ENCODE data around the gene EIF3B.
"Not testable (repeated sequence)": the region's sequence is repeated elsewhere in the genome, so short reads cannot be mapped to it uniquely, and the experiment has no call there.

Gene EIF3B

DNA sequence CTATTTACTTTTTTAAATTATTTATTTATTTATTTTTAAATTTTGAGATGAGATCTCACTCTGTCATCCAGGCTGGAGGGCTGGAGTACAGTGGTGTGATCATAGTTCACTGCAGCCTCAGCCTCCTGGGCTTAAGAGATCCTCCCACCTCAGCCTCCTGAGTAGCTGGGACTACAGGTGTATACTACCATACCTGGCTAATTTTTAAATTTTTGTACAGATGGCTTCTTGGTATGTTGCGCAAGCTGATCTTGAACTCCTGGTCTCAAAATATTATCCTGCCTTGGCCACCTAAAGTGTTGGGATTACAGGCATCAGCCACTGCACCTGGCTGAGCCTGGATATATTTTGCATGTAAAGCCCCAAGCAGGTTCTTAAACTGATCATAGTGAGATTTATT is 56.4 kb downstream of the EIF3B start:
- Histone ChIP-seq H3K9me3 (ENCODE audit: control insufficient read depth in 5 of 5, low read length in 5 of 5) (no peaks in the 10 kb centered on the region), H3K4me3 (ENCODE audit: low read depth in 1 of 5, low read length in 5 of 5) (no peak overlapping the region), H3K27ac (ENCODE audit: low read depth, low read length) (no peak overlapping the region), H3K27me3 (ENCODE audit: control insufficient read depth in 5 of 5, insufficient read depth in 4 of 5, low read length in 5 of 5) (no peaks in the 10 kb centered on the region), H3K9ac (ENCODE audit: low read length in 5 of 5) (no peak overlapping the region), H3K36me3 (ENCODE audit: control insufficient read depth in 5 of 5, insufficient read depth in 5 of 5, low read length in 5 of 5) (no peaks in the 10 kb centered on the region), H3K4me1 (ENCODE audit: control insufficient read depth in 5 of 5, insufficient read depth in 5 of 5, low read length in 5 of 5) (peaks cover 0 to 56% (median 46%) of the 10 kb centered on the region in 5 donors)

DNA sequence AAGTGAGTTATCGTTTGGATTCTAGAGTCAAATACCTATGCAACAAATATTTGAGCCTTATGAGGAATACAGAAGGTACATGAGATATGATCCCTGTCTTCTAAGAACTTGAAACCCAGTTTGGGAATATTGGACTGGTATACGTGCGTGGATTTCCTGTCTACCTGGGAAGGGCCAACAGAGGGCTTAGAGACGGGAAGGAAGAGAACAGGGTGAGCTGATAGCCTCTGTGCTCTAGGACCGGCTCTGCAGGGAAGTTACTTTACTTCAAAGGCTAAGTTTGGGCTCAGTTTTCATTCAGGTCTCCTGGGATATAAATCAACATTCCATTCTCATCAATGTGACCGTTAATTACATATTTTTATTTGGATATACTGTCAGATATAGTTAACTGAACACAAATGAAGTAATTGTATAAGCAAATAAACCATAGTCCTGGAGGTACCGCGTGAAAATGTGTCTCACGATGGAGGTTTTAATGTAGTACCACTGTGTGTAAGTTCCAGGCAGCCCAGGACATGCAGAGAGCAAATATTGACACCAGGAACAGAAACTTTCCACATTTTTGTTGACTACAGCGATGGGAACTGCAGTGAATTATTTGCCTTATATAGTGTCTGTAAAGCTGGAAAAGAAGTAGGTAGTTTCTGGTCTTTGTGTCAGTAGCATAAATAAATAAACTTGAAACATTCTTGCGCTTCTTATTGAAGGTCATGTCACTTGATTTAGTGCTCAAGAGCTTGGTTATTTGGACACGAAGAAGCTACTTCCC is 57.4 kb downstream of the EIF3B start:
- Histone ChIP-seq H3K9ac (ENCODE audit: low read length in 5 of 5) (peak overlapping the region in 1 of 5 donors; percentile 26), H3K4me1 (ENCODE audit: control insufficient read depth in 5 of 5, insufficient read depth in 5 of 5, low read length in 5 of 5) (peaks cover 0 to 50% (median 42%) of the 10 kb centered on the region in 5 donors), H3K9me3 (ENCODE audit: control insufficient read depth in 5 of 5, low read length in 5 of 5) (no peaks in the 10 kb centered on the region)

DNA sequence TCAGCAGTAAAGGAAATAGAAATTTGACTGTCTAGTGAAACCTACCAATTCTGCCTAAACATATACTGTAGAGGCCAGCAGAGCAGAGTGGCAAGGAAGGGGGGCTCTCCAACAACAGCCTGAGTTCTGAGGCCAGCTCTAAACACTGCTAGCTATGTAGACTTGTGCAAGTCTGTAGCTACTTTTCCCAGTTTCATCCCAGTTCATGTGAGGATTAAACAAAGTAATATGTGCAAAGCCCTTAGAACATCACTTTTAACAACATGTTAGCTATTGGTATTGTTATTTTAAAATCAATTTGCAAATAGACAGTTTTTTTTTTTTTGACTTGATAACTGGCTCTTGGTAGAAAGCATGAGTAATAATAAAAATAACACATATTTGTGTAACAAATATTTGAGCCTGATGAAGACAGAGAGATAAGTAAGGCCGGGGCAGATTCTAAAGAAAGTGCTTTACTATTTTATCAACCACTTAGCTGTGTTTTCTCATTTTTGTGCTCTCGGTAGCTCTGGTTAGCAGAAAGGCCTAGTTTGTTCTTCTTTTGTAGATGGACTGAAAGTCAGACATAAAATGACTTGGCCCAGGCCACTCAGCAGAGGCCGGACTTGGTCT is 58.1 kb downstream of the EIF3B start:
- Histone ChIP-seq H3K4me3 (ENCODE audit: low read depth in 1 of 5, low read length in 5 of 5) (no peak overlapping the region), H3K9ac (ENCODE audit: low read length in 5 of 5) (no peak overlapping the region), H3K27me3 (ENCODE audit: control insufficient read depth in 5 of 5, insufficient read depth in 4 of 5, low read length in 5 of 5) (no peaks in the 10 kb centered on the region), H3K9me3 (ENCODE audit: control insufficient read depth in 5 of 5, low read length in 5 of 5) (no peaks in the 10 kb centered on the region), H3K36me3 (ENCODE audit: control insufficient read depth in 5 of 5, insufficient read depth in 5 of 5, low read length in 5 of 5) (no peaks in the 10 kb centered on the region), H3K27ac (ENCODE audit: low read depth, low read length) (no peak overlapping the region), H3K4me1 (ENCODE audit: control insufficient read depth in 5 of 5, insufficient read depth in 5 of 5, low read length in 5 of 5) (peaks cover 0 to 49% (median 42%) of the 10 kb centered on the region in 5 donors)

More for the DNA sequence above, 57.4 kb downstream of the EIF3B start:
- H3K27ac ChIP-seq (ENCODE audit: low read depth, low read length), result no peak overlapping the region
- no peaks in the 10 kb centered on the region for H3K36me3 ChIP-seq (ENCODE audit: control insufficient read depth in 5 of 5, insufficient read depth in 5 of 5, low read length in 5 of 5)
- no peak overlapping the region for H3K4me3 ChIP-seq (ENCODE audit: low read depth in 1 of 5, low read length in 5 of 5)
- H3K27me3 ChIP-seq (ENCODE audit: control insufficient read depth in 5 of 5, insufficient read depth in 4 of 5, low read length in 5 of 5), result no peaks in the 10 kb centered on the region

DNA sequence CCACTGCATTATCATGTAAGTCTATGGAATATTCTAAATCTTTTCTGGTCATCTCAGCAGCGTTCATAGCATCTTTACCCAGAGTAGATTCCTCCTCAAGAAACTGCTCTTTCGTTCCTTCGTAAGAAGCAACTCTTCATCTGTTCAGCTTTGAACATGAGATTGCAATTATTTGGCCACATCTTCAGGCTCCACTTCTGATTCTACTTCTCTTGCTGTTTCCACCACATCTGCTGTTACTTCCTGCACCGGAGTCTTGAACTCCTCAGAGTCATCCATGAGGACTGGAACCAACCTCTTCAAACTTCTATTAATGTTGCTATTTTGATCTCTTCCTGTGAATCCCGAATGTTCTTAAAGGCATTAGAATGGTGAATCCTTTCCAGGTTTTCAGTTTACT is 61.4 kb downstream of the EIF3B start:
- Histone ChIP-seq H3K9ac (ENCODE audit: low read length in 5 of 5) (no peak overlapping the region), H3K9me3 (ENCODE audit: control insufficient read depth in 5 of 5, low read length in 5 of 5) (no peaks in the 10 kb centered on the region), H3K27ac (ENCODE audit: low read depth, low read length) (no peak overlapping the region), H3K27me3 (ENCODE audit: control insufficient read depth in 5 of 5, insufficient read depth in 4 of 5, low read length in 5 of 5) (no peaks in the 10 kb centered on the region), H3K4me1 (ENCODE audit: control insufficient read depth in 5 of 5, insufficient read depth in 5 of 5, low read length in 5 of 5) (peaks cover 0 to 37% (median 26%) of the 10 kb centered on the region in 5 donors), H3K36me3 (ENCODE audit: control insufficient read depth in 5 of 5, insufficient read depth in 5 of 5, low read length in 5 of 5) (no peaks in the 10 kb centered on the region), H3K4me3 (ENCODE audit: low read depth in 1 of 5, low read length in 5 of 5) (no peak overlapping the region)

DNA sequence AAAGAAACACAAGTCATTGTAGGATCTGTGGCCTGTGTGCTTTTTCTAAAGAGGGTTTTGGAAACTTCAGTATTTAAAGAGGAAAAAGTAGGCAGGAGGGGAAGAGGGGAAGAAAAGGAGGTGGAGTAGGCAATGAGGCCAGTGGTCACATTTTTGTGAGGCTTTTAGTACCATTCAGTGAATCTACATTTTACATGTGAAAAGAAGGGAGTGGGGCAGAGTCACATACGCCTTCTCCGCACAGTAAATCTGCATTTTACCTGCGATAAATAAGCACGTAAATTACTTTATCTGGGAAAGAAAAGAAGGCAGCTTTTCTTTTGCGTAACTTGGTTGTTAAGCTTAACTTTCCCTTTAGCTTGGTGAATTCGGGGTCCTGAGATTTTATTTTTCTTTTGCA is 62.0 kb downstream of the EIF3B start:
- H3K27ac ChIP-seq (ENCODE audit: low read depth, low read length), result no peak overlapping the region
- H3K4me1 ChIP-seq (ENCODE audit: control insufficient read depth in 5 of 5, insufficient read depth in 5 of 5, low read length in 5 of 5), result peaks cover 0 to 34% (median 24%) of the 10 kb centered on the region in 5 donors
- no peak overlapping the region for H3K4me3 ChIP-seq (ENCODE audit: low read depth in 1 of 5, low read length in 5 of 5)
- no peaks in the 10 kb centered on the region for H3K27me3 ChIP-seq (ENCODE audit: control insufficient read depth in 5 of 5, insufficient read depth in 4 of 5, low read length in 5 of 5)
- H3K9ac ChIP-seq (ENCODE audit: low read length in 5 of 5), result no peak overlapping the region
- no peaks in the 10 kb centered on the region for H3K9me3 ChIP-seq (ENCODE audit: control insufficient read depth in 5 of 5, low read length in 5 of 5)
- H3K36me3 ChIP-seq (ENCODE audit: control insufficient read depth in 5 of 5, insufficient read depth in 5 of 5, low read length in 5 of 5), result no peaks in the 10 kb centered on the region

DNA sequence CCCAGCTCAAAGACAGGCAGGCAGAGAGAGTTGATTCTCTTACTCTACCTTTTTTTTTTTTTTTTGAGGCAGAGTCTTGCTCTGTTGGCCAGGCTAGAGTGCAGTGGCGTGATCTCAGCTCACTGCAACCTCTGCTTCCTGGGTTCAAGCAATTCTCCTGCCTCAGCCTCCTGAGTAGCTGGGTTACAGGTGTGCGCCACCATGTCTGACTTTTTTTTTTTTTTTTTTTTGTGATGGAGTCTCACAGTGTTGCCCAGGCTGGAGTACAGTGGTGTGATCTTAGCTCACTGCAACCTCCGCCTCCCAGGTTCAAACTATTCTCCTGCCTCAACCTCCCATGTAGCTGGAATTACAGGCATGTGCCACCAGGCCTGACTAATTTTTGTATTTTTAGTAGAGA is 62.6 kb downstream of the EIF3B start:
- H3K27me3 ChIP-seq (ENCODE audit: control insufficient read depth in 5 of 5, insufficient read depth in 4 of 5, low read length in 5 of 5); H3K9me3 ChIP-seq (ENCODE audit: control insufficient read depth in 5 of 5, low read length in 5 of 5); H3K9ac ChIP-seq (ENCODE audit: low read length in 5 of 5); H3K36me3 ChIP-seq (ENCODE audit: control insufficient read depth in 5 of 5, insufficient read depth in 5 of 5, low read length in 5 of 5); H3K27ac ChIP-seq (ENCODE audit: low read depth, low read length); H3K4me3 ChIP-seq (ENCODE audit: low read depth in 1 of 5, low read length in 5 of 5): not testable (repeated sequence)
- H3K4me1 ChIP-seq (ENCODE audit: control insufficient read depth in 5 of 5, insufficient read depth in 5 of 5, low read length in 5 of 5), result peaks cover 0 to 28% (median 18%) of the 10 kb centered on the region in 5 donors

DNA sequence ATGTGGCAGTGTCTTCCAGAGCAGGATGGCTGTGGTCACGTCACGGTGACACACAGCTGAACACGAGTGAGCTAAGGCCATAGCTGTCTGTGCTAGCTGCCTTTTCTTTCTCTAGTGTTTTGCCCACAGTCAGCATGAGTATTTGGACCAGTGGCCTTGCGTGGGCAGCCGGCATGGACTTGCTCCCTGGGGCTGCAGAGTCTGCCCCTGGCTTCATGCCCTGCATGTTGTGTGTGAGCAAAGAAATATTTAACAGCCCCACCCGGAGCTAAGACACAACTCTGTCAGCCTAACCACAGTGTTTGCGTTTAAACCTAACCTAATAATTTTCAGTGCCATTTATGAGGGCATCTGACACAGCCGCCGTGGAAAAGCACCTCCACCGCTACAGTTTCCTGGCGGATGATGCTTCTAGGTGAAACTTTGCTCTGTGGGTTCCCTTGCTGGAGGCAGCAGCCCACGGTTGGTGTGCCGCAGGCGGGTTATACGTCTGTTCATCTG is 63.4 kb downstream of the EIF3B start:
- Histone ChIP-seq H3K27me3 (ENCODE audit: control insufficient read depth in 5 of 5, insufficient read depth in 4 of 5, low read length in 5 of 5) (no peaks in the 10 kb centered on the region), H3K4me1 (ENCODE audit: control insufficient read depth in 5 of 5, insufficient read depth in 5 of 5, low read length in 5 of 5) (peaks cover 0 to 20% (median 13%) of the 10 kb centered on the region in 5 donors), H3K4me3 (ENCODE audit: low read depth in 1 of 5, low read length in 5 of 5) (no peak overlapping the region), H3K36me3 (ENCODE audit: control insufficient read depth in 5 of 5, insufficient read depth in 5 of 5, low read length in 5 of 5) (no peaks in the 10 kb centered on the region), H3K27ac (ENCODE audit: low read depth, low read length) (no peak overlapping the region), H3K9me3 (ENCODE audit: control insufficient read depth in 5 of 5, low read length in 5 of 5) (no peaks in the 10 kb centered on the region), H3K9ac (ENCODE audit: low read length in 5 of 5) (peak overlapping the region in 1 of 5 donors; percentile 43)

DNA sequence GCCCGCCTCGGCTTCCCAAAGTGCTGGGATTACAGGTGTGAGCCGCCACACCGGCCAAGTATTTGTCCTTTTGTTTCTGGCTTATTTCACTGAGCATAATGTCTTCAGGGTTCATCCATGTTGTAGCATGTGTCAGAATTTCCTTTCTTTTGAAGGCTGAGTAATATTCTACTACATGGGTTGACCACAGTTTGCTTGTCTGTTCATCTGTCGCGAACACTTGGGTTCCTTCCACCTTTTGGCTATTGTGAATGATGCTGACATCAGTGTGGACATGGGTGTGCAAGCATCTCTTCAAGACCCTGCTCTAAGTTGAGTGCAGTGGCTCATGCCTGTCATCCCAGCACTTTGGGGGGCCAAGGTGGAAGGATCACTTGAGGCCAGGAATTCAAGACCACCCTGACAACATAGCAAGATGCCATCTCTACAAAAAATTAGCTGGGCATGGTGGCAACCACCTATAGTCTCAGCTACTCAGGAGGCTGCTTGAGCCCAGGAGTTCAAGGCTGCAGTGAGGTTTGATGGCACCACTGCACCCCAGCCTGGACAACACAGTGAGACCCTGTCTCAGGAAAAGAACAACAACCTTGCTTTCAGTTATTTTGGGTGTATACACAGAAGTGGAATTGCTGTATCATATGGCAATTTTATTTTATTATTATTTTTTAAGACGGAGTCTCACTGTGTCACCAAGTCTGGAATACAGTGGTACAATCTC is 65.7 kb downstream of the EIF3B start:
- no peak overlapping the region for H3K9ac ChIP-seq (ENCODE audit: low read length in 5 of 5)
- H3K27ac ChIP-seq (ENCODE audit: low read depth, low read length), result no peak overlapping the region
- H3K4me1 ChIP-seq (ENCODE audit: control insufficient read depth in 5 of 5, insufficient read depth in 5 of 5, low read length in 5 of 5), result peaks cover 0 to 18% (median 12%) of the 10 kb centered on the region in 5 donors
- H3K36me3 ChIP-seq (ENCODE audit: control insufficient read depth in 5 of 5, insufficient read depth in 5 of 5, low read length in 5 of 5), result peaks cover 0 to 2% (median 0%) of the 10 kb centered on the region in 5 donors
- no peaks in the 10 kb centered on the region for H3K9me3 ChIP-seq (ENCODE audit: control insufficient read depth in 5 of 5, low read length in 5 of 5)
- H3K27me3 ChIP-seq (ENCODE audit: control insufficient read depth in 5 of 5, insufficient read depth in 4 of 5, low read length in 5 of 5), result no peaks in the 10 kb centered on the region
- no peak overlapping the region for H3K4me3 ChIP-seq (ENCODE audit: low read depth in 1 of 5, low read length in 5 of 5)

DNA sequence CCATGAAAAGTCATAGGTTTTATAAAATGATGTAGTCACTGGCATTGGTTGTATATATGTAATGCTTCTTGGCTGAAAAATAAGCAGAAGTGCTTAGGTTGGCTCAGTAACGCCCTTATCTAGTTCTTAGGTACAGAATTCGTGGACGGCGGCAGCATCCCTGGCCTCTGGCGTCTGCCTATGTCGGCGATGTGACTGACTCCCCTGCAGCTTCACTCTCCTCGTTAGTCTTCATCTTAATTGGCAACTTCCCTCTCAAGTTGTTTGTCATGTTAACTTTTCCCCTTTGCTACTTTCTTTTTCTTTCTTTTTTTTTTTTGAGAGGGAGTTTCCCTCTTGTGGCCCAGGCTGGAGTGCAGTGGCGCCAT is 67.3 kb downstream of the EIF3B start:
- Histone ChIP-seq H3K4me1 (ENCODE audit: control insufficient read depth in 5 of 5, insufficient read depth in 5 of 5, low read length in 5 of 5) (peaks cover 0 to 13% (median 11%) of the 10 kb centered on the region in 5 donors), H3K9ac (ENCODE audit: low read length in 5 of 5) (no peak overlapping the region), H3K36me3 (ENCODE audit: control insufficient read depth in 5 of 5, insufficient read depth in 5 of 5, low read length in 5 of 5) (peaks cover 0 to 2% (median 0%) of the 10 kb centered on the region in 5 donors), H3K9me3 (ENCODE audit: control insufficient read depth in 5 of 5, low read length in 5 of 5) (no peaks in the 10 kb centered on the region), H3K27me3 (ENCODE audit: control insufficient read depth in 5 of 5, insufficient read depth in 4 of 5, low read length in 5 of 5) (no peaks in the 10 kb centered on the region), H3K4me3 (ENCODE audit: low read depth in 1 of 5, low read length in 5 of 5) (no peak overlapping the region), H3K27ac (ENCODE audit: low read depth, low read length) (no peak overlapping the region)

DNA sequence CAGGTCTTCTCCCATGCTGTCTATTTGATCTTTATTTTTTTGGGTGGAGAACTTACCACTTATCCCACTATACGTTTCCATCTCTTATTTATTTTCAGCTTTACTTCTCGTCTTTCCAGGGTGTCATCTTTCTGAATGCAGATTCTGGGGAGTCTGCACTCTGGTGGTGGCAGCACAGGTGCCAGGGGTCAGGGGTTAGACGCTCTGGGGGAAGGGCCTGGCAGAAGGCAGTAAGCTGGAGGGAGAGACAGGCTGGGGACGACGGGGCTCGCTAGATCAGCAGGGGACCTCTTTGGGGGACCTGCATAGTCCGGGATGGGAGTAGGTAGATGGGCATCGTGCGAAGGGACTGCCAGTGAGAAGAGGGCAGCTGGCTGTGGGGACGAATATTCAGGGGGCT is 71.1 kb downstream of the EIF3B start:
- Histone ChIP-seq H3K9ac (ENCODE audit: low read length in 5 of 5) (peak overlapping the region in 1 of 5 donors; percentile 4), H3K27ac (ENCODE audit: low read depth, low read length) (no peak overlapping the region), H3K9me3 (ENCODE audit: control insufficient read depth in 5 of 5, low read length in 5 of 5) (peaks cover 0 to 2% (median 2%) of the 10 kb centered on the region in 5 donors), H3K4me3 (ENCODE audit: low read depth in 1 of 5, low read length in 5 of 5) (no peak overlapping the region), H3K27me3 (ENCODE audit: control insufficient read depth in 5 of 5, insufficient read depth in 4 of 5, low read length in 5 of 5) (no peaks in the 10 kb centered on the region), H3K4me1 (ENCODE audit: control insufficient read depth in 5 of 5, insufficient read depth in 5 of 5, low read length in 5 of 5) (no peaks in the 10 kb centered on the region), H3K36me3 (ENCODE audit: control insufficient read depth in 5 of 5, insufficient read depth in 5 of 5, low read length in 5 of 5) (peaks cover 0 to 2% (median 0%) of the 10 kb centered on the region in 5 donors)

Data from subcutaneous abdominal adipose tissue (tissue), 5 donors.